Measurements from ENCODE around the gene IL22RA1.

The IL22RA1 gene

GRCh38 chr1:24111996-24112779 lies 30.8 kb downstream of the IL22RA1 start, which contains the start of gene MYOM3:
Gene MYOM3, minus strand, starts transcription at chr1:24112135. Its CDS starts 3,499 bp downstream, at chr1:24108636.
- DNase-seq (ENCODE audit: low read depth), result peak; percentile 34

GRCh38 chr1:24111262-24111995 lies 31.5 kb downstream of the IL22RA1 start:
- DNase-seq (ENCODE audit: low read depth), result no peak

DNA sequence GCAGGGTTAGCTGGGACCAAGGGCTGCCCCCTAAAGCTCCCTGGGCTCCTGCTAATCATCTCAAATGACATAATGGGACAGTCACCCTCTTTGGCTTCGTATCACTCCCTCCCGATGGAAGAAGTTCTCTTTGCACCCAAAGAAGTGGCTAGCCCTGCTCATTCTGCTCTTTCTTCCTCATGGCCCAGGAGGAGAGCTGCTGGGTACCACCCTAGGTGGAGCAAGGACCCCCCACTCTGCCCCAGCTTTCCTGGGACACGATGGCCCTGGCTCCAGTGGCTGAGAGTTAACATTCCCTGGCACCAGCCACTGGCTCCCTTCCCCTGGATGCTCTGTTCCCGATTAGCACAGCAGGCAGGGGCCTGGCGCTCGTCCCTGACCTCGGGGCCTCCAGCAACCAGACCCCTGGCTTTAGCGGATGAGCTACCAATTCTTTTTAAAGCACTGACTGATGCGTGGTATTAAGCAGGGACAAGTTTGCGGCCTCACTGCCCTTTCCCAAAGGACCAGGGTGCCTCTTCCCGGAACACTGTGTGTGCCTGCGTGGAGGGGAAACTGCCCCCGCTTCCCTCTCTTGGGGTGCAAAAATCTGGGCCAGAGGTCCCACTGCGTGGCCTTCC lies 32.2 kb downstream of the IL22RA1 start:
- DNase-seq (ENCODE audit: low read depth), result no peak

DNA sequence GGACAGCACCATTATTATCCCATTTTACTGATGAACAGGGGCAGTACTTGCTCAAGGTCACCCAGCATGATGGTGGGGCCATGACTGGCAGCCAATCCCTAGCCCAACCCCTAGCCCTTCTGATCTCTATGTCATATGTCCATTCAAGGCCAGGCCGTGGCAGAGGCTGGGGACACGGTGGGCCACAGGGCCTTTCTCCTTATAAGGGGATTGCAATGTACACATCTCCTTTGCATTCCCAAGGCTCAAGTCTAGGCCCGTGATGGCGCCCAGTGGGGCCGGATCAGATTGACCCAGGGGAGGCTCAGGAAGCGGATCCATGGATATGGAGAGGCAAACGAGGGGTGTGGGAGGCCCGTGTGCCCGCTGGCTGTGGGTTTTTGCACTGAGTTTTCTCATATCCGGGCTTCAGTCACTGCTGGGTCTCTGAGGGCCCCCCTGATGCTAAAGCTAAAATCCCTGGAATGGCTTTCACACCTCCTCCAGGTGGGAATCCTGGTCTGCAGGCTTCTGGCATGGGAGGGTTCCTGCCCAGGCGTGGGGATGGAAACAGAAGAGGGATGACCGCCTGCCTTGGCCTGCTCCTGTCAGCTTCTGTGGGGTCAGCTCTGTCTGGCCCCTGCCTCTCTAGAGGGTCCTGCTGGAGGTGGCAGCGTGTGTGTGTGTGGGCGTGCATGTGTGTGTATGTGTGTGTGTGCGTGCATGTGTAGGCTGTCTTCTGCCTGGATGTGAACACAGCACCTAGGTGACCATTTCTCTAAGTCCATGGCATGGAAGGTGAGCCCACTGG lies 33.1 kb downstream of the IL22RA1 start:
- no peak for DNase-seq (ENCODE audit: low read depth)

DNA sequence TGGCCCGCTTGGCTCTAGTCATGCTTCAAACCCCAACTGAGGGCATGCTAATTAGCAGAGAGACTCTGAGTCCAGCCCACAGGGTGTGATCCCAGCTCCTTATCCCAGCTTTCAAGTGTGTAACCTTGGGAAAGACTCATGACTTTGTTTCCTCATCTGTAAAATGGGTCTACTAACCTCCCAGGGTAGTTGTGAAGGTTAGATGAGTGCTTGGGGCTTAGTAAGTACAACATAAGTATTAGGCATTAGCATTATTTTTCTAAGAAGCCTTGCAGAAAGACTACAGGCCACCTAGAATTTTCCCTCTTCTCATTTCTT lies 33.8 kb downstream of the IL22RA1 start:
- DNase-seq (ENCODE audit: low read depth), result no peak

- no peak for DNase-seq (ENCODE audit: low read depth)
Observed at GRCh38 chr1:24108334-24109165, 34.4 kb downstream of the IL22RA1 start.

GRCh38 chr1:24107462-24108138 lies 35.3 kb downstream of the IL22RA1 start:
- DNase-seq (ENCODE audit: low read depth), result no peak

- DNase-seq (ENCODE audit: low read depth), result no peak
Observed at GRCh38 chr1:24105368-24106160, 37.4 kb downstream of the IL22RA1 start.

- DNase-seq (ENCODE audit: low read depth), result no peak
Observed at GRCh38 chr1:24104854-24105253, 38.1 kb downstream of the IL22RA1 start.

DNA sequence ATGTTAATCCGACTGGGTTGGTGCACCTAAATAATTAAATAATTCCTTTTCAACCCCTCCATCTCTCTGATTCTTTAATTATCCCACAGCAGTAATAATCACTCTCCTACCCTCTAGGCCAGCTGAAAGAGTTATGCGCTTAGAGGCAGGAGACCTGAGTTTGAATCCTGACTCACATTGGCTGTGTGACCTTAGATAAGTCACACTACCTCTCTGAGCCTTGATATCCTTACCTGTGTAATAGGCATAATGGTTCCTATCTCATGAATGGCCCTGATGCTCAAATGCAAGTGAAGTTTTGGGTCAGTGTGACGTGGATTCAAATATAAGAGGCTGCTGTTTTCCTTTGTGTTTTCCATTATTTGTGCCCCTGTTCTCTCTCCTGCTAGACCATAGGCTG lies 39.1 kb downstream of the IL22RA1 start:
- no peak for DNase-seq (ENCODE audit: low read depth)

- DNase-seq (ENCODE audit: low read depth), result no peak
Observed at GRCh38 chr1:24103408-24103807, 39.5 kb downstream of the IL22RA1 start.

GRCh38 chr1:24102961-24103360 lies 40.0 kb downstream of the IL22RA1 start:
- no peak for DNase-seq (ENCODE audit: low read depth)

- DNase-seq (ENCODE audit: low read depth), result no peak
Observed at GRCh38 chr1:24101796-24102586, 40.9 kb downstream of the IL22RA1 start.

DNA sequence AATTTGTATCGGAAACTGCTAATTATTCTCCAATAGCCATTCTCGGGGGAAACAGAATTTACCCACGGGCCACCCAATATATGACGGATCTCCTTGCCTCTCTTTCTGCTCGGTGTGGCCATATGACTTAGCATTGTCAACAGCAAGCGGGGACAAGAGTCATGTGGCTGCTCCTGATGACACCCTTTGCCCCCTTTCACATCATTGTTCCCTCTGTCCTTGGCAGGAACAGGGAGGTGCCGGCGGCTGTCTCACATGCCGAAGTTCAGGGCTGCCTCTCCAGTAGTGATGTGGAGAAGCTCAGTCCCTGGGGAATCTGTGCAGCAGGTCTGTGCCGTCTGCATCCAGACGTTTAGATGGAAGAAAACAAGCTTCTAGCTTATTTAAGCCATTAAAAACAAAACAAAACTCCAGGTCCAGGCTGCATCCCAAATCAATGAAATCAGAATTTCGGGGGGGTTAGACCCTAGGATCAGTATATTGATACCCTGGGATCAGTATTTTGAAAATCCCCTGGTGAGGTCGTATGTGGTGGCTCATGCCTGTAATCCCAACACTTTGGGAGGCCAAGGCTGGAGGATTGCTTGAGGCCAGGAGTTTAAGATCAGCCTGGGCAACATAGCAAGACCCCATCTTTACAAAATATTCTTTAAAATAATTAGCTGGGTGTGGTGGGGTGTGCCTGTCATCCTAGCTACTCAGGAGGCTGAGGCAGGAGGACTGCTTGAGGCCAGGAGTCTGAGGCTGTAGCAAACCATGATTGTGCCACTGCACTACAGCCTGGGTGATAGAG lies 41.8 kb downstream of the IL22RA1 start:
- DNase-seq (ENCODE audit: low read depth), result no peak

DNA sequence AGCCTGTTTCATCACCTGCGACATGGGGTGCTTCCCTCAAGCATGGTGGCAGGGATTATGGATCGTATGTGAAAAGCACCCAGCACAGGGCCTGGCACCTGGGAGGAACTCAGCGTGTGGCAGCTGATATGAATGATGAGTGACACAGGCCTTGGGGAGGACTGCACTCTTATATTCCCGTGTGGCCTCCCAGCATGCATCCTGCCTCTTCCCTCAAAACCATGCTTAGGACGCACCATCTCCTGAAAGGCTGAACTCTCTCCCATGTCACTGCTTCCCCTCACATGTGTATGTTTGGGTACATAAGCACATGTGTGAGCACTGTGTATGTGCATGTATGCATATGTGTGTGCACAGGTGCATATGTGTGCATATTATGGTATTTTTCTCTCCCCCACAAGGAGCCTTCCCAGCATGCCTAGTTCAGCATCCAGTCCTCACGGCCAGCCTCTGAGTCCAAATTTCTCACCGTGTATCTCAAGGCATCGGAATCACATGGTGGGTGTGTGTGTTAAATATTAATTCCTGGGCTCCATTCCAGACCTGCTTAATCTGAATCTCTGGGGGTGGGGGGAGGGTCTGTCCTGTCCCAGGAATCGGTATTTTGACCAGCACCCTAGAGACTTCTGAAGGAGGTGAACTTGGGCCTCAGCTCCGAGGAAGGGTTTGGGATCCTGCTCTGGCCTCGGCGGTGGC lies 43.8 kb downstream of the IL22RA1 start:
- DNase-seq (ENCODE audit: low read depth), result no peak

DNA sequence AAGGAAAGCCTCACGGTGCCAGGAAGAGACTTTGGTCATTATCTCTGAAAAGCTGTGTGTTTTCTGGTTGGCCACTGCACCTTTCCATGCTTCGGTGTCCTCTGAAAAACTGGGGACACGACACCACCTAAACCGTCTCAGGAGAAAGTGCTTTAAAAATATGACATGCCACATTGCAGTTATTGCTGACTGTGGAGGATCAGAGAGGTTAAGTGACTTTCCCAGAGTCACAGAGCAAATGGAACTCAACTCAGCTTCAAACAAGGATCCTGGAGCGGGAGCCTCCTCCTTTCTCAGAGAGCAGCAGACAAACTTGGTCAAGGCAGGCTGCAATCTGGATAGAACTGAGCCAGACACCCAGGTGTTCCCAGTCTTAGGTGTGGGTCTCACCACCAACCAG lies 44.8 kb downstream of the IL22RA1 start:
- no peak for DNase-seq (ENCODE audit: low read depth)

GRCh38 chr1:24097663-24098062 lies 45.3 kb downstream of the IL22RA1 start:
- DNase-seq (ENCODE audit: low read depth), result no peak

- DNase-seq (ENCODE audit: low read depth), result no peak
Observed at GRCh38 chr1:24096739-24097103, 46.2 kb downstream of the IL22RA1 start.
